Measurements from ENCODE around the gene CCL23. TPM values are rescaled to one million over a fixed set of nuclear protein-coding genes. Genes with fewer than 3 reads are reported as not detected.

The CCL23 gene
- total RNA-seq, 1 experiment from 2014 or later = not detected

GRCh38 chr17:36057911-36058310 is 40.1 kb upstream of the CCL23 start:
- H3K4me2 ChIP-seq (ENCODE audit: low read length) = no peak overlapping the region
- no peak overlapping the region for H3K4me3 ChIP-seq (ENCODE audit: low read length)
- H3K36me3 ChIP-seq (ENCODE audit: low read depth, low read length) = no peaks in the 10 kb centered on the region
- CTCF ChIA-PET = no interaction called here
- H3K9me3 ChIP-seq (ENCODE audit: low read length) = no peaks in the 10 kb centered on the region
- ATAC-seq = no peak
- no peak overlapping the region for H3K9ac ChIP-seq (ENCODE audit: low read length)
- H3F3A ChIP-seq (ENCODE audit: low read length, unreplicated experiment) = no peaks in the 10 kb centered on the region
- no peak for DNase-seq
- H3K4me1 ChIP-seq (ENCODE audit: insufficient read depth, low read length) = no peaks in the 10 kb centered on the region
- no peaks in the 10 kb centered on the region for H3K9me2 ChIP-seq (replicated peaks; ENCODE audit: low read length)
- no peaks in the 10 kb centered on the region for H3K79me2 ChIP-seq (ENCODE audit: low read length)
- POLR2A ChIA-PET (ENCODE audit: unreplicated experiment) = no interaction called here
- intact Hi-C loops (cut with micrococcal nuclease) = no loop called here
- H2AFZ ChIP-seq (ENCODE audit: low read length) = no peak overlapping the region
- H3K27me3 ChIP-seq (ENCODE audit: low read length) = peaks cover 23% of the 10 kb centered on the region; the same call in 1 of the 2 replicates
- H4K20me1 ChIP-seq (ENCODE audit: low read length) = no peaks in the 10 kb centered on the region
- no peak overlapping the region for H3K27ac ChIP-seq (ENCODE audit: low read length)
- no TSS peak for BruUV-seq (replicated peaks)
- TF ChIP-seq CTCF (conservative IDR thresholded peaks at IDR 0.05; ENCODE audit: low read depth, low read length) (no peak), EZH2 (IDR thresholded peaks at IDR 0.05; ENCODE audit: low read length, unreplicated experiment) (no peak)

- Histone ChIP-seq H3K27ac (ENCODE audit: low read length) (no peak overlapping the region), H3K4me3 (ENCODE audit: low read length) (no peak overlapping the region), H3K27me3 (ENCODE audit: low read length) (peaks cover 12% of the 10 kb centered on the region; the same call in 1 of the 2 replicates), H4K20me1 (ENCODE audit: low read length) (no peaks in the 10 kb centered on the region), H3K9ac (ENCODE audit: low read length) (no peak overlapping the region), H2AFZ (ENCODE audit: low read length) (no peak overlapping the region), H3K4me2 (ENCODE audit: low read length) (no peak overlapping the region), H3K36me3 (ENCODE audit: low read depth, low read length) (no peaks in the 10 kb centered on the region), H3K4me1 (ENCODE audit: insufficient read depth, low read length) (no peaks in the 10 kb centered on the region), H3K79me2 (ENCODE audit: low read length) (no peaks in the 10 kb centered on the region), H3F3A (ENCODE audit: low read length, unreplicated experiment) (no peaks in the 10 kb centered on the region), H3K9me3 (ENCODE audit: low read length) (no peaks in the 10 kb centered on the region), H3K9me2 (replicated peaks; ENCODE audit: low read length) (no peaks in the 10 kb centered on the region)
- CTCF ChIA-PET = no interaction called here
- POLR2A ChIA-PET (ENCODE audit: unreplicated experiment) = no interaction called here
- no TSS peak for BruUV-seq (replicated peaks)
- ATAC-seq = no peak
- DNase-seq = no peak
- intact Hi-C loops (cut with micrococcal nuclease) = no loop called here
- TF ChIP-seq EZH2 (IDR thresholded peaks at IDR 0.05; ENCODE audit: low read length, unreplicated experiment) (no peak), CTCF (conservative IDR thresholded peaks at IDR 0.05; ENCODE audit: low read depth, low read length) (no peak), EZH2phosphoT487 (IDR thresholded peaks at IDR 0.05; ENCODE audit: borderline replicate concordance, low read length) (no peak)
Measured at GRCh38 chr17:36055921-36056520, 38.2 kb upstream of the CCL23 start.

- DNase-seq (no peak), ATAC-seq (no peak)
- no peaks in the 10 kb centered on the region for H3K9me3 ChIP-seq (ENCODE audit: low read length)
- H2AFZ ChIP-seq (ENCODE audit: low read length) = no peak overlapping the region
- CTCF ChIA-PET = no interaction called here
- no peaks in the 10 kb centered on the region for H3K9me2 ChIP-seq (replicated peaks; ENCODE audit: low read length)
- H3K9ac ChIP-seq (ENCODE audit: low read length) = no peak overlapping the region
- H4K20me1 ChIP-seq (ENCODE audit: low read length) = no peaks in the 10 kb centered on the region
- H3K79me2 ChIP-seq (ENCODE audit: low read length) = no peaks in the 10 kb centered on the region
- BruUV-seq (replicated peaks) = no TSS peak
- POLR2A ChIA-PET (ENCODE audit: unreplicated experiment) = no interaction called here
- intact Hi-C loops (cut with micrococcal nuclease) = no loop called here
- H3F3A ChIP-seq (ENCODE audit: low read length, unreplicated experiment) = no peaks in the 10 kb centered on the region
- no peaks in the 10 kb centered on the region for H3K4me1 ChIP-seq (ENCODE audit: insufficient read depth, low read length)
- no peak overlapping the region for H3K27ac ChIP-seq (ENCODE audit: low read length)
- no peaks in the 10 kb centered on the region for H3K36me3 ChIP-seq (ENCODE audit: low read depth, low read length)
- no peak overlapping the region for H3K4me2 ChIP-seq (ENCODE audit: low read length)
- H3K27me3 ChIP-seq (ENCODE audit: low read length) = peaks cover 9% of the 10 kb centered on the region; the same call in 1 of the 2 replicates
- no peak for TF ChIP-seq CTCF (conservative IDR thresholded peaks at IDR 0.05; ENCODE audit: low read depth, low read length)
- no peak for TF ChIP-seq EZH2phosphoT487 (IDR thresholded peaks at IDR 0.05; ENCODE audit: borderline replicate concordance, low read length)
- TF ChIP-seq EZH2 (IDR thresholded peaks at IDR 0.05; ENCODE audit: low read length, unreplicated experiment) = no peak
- H3K4me3 ChIP-seq (ENCODE audit: low read length) = no peak overlapping the region
Measured at GRCh38 chr17:36055171-36055570, 37.4 kb upstream of the CCL23 start.
